HFF-Myc (cell line): ENCODE results near the gene DNAJC18.
"Not testable (repeated sequence)": the region's sequence is repeated elsewhere in the genome, so short reads cannot be mapped to it uniquely, and the experiment has no call there.

Experiments
- DNase-seq: peaks from one replicate; pipeline ENCODE4 v3.0.0-alpha.2; 2011; ENCODE audit warnings: low read depth; ENCODE audit errors: extremely low read depth
- H3K4me3 ChIP-seq: replicated peaks from 2 replicates; pipeline ENCODE4 v1.5.1; 2011; ENCODE audit warnings: low read depth, mild to moderate bottlenecking, control low read depth, low read length
- TF ChIP-seq, protein P1 (sequence below): IDR thresholded peaks from 2 replicates; pipeline ENCODE4 v1.5.1; 2012; ENCODE audit warnings: mild to moderate bottlenecking, low read depth, low read length, control low read depth; ENCODE audit errors: missing control alignments

Gene DNAJC18

GRCh38 chr5:139439013-139439903 is at the start of gene DNAJC18:
DNAJC18 (minus strand) TSS chr5:139439525; CDS start chr5:139439445, 80 bp downstream.
- TF ChIP-seq, protein P1, sequence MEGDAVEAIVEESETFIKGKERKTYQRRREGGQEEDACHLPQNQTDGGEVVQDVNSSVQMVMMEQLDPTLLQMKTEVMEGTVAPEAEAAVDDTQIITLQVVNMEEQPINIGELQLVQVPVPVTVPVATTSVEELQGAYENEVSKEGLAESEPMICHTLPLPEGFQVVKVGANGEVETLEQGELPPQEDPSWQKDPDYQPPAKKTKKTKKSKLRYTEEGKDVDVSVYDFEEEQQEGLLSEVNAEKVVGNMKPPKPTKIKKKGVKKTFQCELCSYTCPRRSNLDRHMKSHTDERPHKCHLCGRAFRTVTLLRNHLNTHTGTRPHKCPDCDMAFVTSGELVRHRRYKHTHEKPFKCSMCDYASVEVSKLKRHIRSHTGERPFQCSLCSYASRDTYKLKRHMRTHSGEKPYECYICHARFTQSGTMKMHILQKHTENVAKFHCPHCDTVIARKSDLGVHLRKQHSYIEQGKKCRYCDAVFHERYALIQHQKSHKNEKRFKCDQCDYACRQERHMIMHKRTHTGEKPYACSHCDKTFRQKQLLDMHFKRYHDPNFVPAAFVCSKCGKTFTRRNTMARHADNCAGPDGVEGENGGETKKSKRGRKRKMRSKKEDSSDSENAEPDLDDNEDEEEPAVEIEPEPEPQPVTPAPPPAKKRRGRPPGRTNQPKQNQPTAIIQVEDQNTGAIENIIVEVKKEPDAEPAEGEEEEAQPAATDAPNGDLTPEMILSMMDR, result no peak
- DNase-seq, result peak; percentile 65

GRCh38 chr5:139488260-139488659 is 48.9 kb upstream of the DNAJC18 start:
- TF ChIP-seq, protein P1, result no peak
- H3K4me3 ChIP-seq, result no peak overlapping the region
- no peak for DNase-seq

More at GRCh38 chr5:139439013-139439903, at the start of gene DNAJC18:
- peak within 1 kb of the TSS; percentile 66 for H3K4me3 ChIP-seq

- no peak for DNase-seq
- TF ChIP-seq, protein P1, result no peak
- no peak overlapping the region for H3K4me3 ChIP-seq
These were observed 46.9 kb upstream of the DNAJC18 start for GRCh38 chr5:139486201-139486600.

DNA sequence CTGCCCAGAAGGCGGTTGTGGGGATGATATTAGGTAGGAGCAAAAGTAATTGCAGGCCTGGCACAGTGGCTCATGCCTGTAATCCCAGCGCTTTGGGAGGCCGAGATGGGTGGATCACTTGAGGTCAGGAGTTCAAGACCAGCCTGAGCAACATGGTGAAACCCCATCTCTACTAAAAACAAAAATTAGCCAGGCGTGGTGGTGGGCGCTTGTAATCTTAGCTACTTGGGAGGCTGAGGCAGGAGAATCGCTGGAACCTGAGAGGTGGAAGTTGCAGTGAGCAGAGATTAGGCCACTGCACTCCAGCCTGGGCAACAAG is 43.5 kb upstream of the DNAJC18 start:
- H3K4me3 ChIP-seq, result peak overlapping the region; percentile 69

GRCh38 chr5:139482050-139482889 is 42.9 kb upstream of the DNAJC18 start, which contains the start of gene STING1:
STING1 (minus strand) TSS chr5:139482758; CDS start chr5:139481704, 1,054 bp downstream.
- H3K4me3 ChIP-seq, result peak within 1 kb of the TSS; percentile 69
- peak; percentile 98 for DNase-seq
- TF ChIP-seq, protein P1, result no peak

More for the DNA sequence above, 43.5 kb upstream of the DNAJC18 start:
- DNase-seq, result not testable (repeated sequence)

DNA sequence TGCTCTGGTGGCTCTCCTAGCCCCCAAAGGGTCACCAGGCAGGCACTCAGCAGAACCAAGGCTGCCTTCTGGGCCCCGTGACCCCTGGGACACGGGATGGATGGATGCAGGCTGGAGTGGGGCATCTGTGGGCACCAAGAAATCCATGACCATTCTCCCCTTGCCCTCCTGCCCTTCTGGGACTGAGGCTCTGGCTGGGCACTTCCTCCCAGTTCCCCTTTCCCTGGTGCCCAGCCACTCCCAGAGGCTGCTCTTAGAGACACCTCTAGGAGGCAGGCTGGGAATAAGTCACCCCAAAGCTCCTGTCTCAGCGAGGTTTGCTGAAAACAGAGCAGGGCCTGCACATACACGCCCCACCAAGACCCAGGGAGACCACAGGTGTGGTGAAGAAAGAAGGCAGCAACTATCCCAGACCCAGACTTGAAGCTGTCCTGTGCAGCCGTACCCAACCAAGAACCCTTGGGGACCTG is 42.3 kb upstream of the DNAJC18 start:
- TF ChIP-seq, protein P1, result peak; percentile 34
- no peak for DNase-seq
- H3K4me3 ChIP-seq, result peak overlapping the region; percentile 69

GRCh38 chr5:139481122-139481533 is 41.8 kb upstream of the DNAJC18 start:
- peak overlapping the region; percentile 69 for H3K4me3 ChIP-seq
- TF ChIP-seq, protein P1, result no peak
- no peak for DNase-seq

- H3K4me3 ChIP-seq, DNase-seq: not testable (repeated sequence)
These were observed 40.4 kb upstream of the DNAJC18 start for GRCh38 chr5:139479729-139480128.

DNA sequence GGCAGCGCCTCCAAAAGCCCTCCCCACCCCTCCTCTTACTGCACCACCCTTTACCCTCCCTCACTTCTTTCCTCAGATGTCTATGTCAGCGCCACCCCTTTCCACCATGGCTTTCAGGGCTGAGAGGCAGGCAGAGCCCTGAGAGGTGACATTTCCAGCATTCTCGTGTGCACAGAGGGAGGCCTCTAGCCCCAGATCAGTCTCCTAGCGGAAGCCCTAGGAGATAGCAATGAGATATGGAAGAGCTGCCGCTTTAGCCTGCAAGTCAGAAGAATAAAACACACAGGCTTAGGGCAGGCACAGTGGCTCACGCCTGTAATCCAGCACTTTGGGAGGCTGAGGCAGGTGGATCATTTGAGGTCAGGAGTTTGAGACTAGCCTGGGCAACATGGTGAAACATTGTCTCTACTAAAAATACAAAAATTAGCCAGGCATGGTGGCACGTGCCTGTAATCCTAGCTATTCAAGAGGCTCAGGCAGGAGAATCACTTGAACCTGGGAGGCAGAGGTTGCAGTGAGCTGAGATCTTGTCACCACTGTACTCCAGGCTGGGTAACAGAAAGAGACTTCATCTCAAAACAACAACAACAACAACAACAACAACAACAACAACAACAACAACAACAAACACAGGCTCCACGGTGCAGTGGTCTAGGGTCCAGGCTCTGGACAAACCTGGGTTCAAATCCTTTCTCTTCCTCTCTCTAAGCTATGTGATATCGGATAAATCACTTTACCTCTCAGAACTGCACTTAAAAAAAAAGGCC is 39.5 kb upstream of the DNAJC18 start:
- not testable (repeated sequence) for DNase-seq, H3K4me3 ChIP-seq
